Mucosa of gallbladder (tissue), 1 donor: ENCODE measurements around the gene XAGE1A. TPM values are rescaled to one million over a fixed set of nuclear protein-coding genes. Genes with fewer than 3 reads are reported as not detected.
A peak's percentile ranks its signal among the peaks of the same experiment; 100 is the strongest.
"Not testable (repeated sequence)": the region's sequence is repeated elsewhere in the genome, so short reads cannot be mapped to it uniquely, and the experiment has no call there.

ENCODE experiments used
- DNase-seq: peaks from one replicate; pipeline ENCODE4 v3.0.0-alpha.2; 2020; ENCODE audit warnings: low spot score
- total RNA-seq: library from RNA; stranded (reverse); gene quantifications from one replicate; pipeline ENCODE4 v1.2.1, GENCODE V29; 2021
- donor health status: DM: no; HTN: no; CAD: no.

XAGE1A gene
- not detected for total RNA-seq

- not testable (repeated sequence) for DNase-seq
Observed at GRCh38 chrX:52495545-52496418, at the start of gene XAGE1A. Gene XAGE1A (plus strand): TSS chrX:52495808. CDS start chrX:52497362, 1,554 bp downstream.

- not testable (repeated sequence) for DNase-seq
Observed at GRCh38 chrX:52452031-52452430, 43.6 kb upstream of the XAGE1A start.

GRCh38 chrX:52471301-52471700 lies 24.3 kb upstream of the XAGE1A start:
- DNase-seq, result peak; percentile 10

- DNase-seq, result not testable (repeated sequence)
Observed at GRCh38 chrX:52496419-52496772, 788 bp downstream of the XAGE1A start.

GRCh38 chrX:52501362-52501761 lies 5.8 kb downstream of the XAGE1A start:
- not testable (repeated sequence) for DNase-seq

GRCh38 chrX:52504551-52504950 lies 8.9 kb downstream of the XAGE1A start:
- DNase-seq, result no peak

GRCh38 chrX:52507331-52507730 lies 11.7 kb downstream of the XAGE1A start:
- DNase-seq, result no peak

GRCh38 chrX:52509916-52510315 lies 14.3 kb downstream of the XAGE1A start:
- no peak for DNase-seq

GRCh38 chrX:52511126-52511525 lies 15.5 kb downstream of the XAGE1A start:
- not testable (repeated sequence) for DNase-seq

GRCh38 chrX:52516110-52516986 lies 20.7 kb downstream of the XAGE1A start:
- not testable (repeated sequence) for DNase-seq

- not testable (repeated sequence) for DNase-seq
Observed at GRCh38 chrX:52516987-52517325, 21.3 kb downstream of the XAGE1A start, which contains the start of gene XAGE1B. Gene XAGE1B (minus strand): TSS chrX:52517063. CDS start chrX:52515527, 1,536 bp downstream.

- not testable (repeated sequence) for DNase-seq
Observed at GRCh38 chrX:52541051-52541450, 45.4 kb downstream of the XAGE1A start.

GRCh38 chrX:52542311-52542710 lies 46.7 kb downstream of the XAGE1A start:
- DNase-seq, result no peak

GRCh38 chrX:52544147-52544840 lies 48.7 kb downstream of the XAGE1A start:
- no peak for DNase-seq

- not testable (repeated sequence) for DNase-seq
Observed at GRCh38 chrX:52548769-52549168, 53.2 kb downstream of the XAGE1A start.

Other genes starting within 250 kb of the XAGE1A start
- gene XAGE2, start 126.8 kb upstream of the XAGE1A start, total RNA-seq, result not detected
- not detected for gene XAGE1B, start 21.3 kb downstream of the XAGE1A start, total RNA-seq
- gene SSX7, start 159.1 kb downstream of the XAGE1A start, total RNA-seq, result not detected
- not detected for gene SSX2, start 211.4 kb downstream of the XAGE1A start, total RNA-seq